ENCODE data around the gene TSPAN7.

Gene TSPAN7

GRCh38 chrX:38561126-38561868 lies at the start of gene TSPAN7:
Gene TSPAN7 (plus strand): TSS chrX:38561542. CDS start chrX:38561547, 5 bp downstream.
- no peak for FAIRE-seq

- no peak for FAIRE-seq
These were observed 48.1 kb upstream of the TSPAN7 start for GRCh38 chrX:38513112-38513742.

- FAIRE-seq: no peak
These were observed 47.1 kb upstream of the TSPAN7 start for GRCh38 chrX:38514016-38514854.

GRCh38 chrX:38515291-38515690 lies 46.1 kb upstream of the TSPAN7 start:
- no peak for FAIRE-seq

GRCh38 chrX:38516196-38516774 lies 45.1 kb upstream of the TSPAN7 start:
- FAIRE-seq: no peak

- no peak for FAIRE-seq
These were observed 41.7 kb upstream of the TSPAN7 start for GRCh38 chrX:38519651-38520050.

GRCh38 chrX:38538134-38538533 lies 23.2 kb upstream of the TSPAN7 start:
- FAIRE-seq: no peak

GRCh38 chrX:38539748-38540147 lies 21.6 kb upstream of the TSPAN7 start:
- FAIRE-seq: no peak

GRCh38 chrX:38548508-38548907 lies 12.8 kb upstream of the TSPAN7 start:
- no peak for FAIRE-seq

- FAIRE-seq: no peak
These were observed 8.6 kb upstream of the TSPAN7 start for GRCh38 chrX:38552721-38553120.

- FAIRE-seq: no peak
These were observed 2.7 kb upstream of the TSPAN7 start for GRCh38 chrX:38558686-38559085.

- FAIRE-seq: no peak
These were observed 591 bp upstream of the TSPAN7 start for GRCh38 chrX:38560776-38561125.

- no peak for FAIRE-seq
These were observed 793 bp downstream of the TSPAN7 start for GRCh38 chrX:38561951-38562719.

- FAIRE-seq: no peak
These were observed 1.7 kb downstream of the TSPAN7 start for GRCh38 chrX:38563030-38563429.

GRCh38 chrX:38570396-38570795 lies 9.1 kb downstream of the TSPAN7 start:
- no peak for FAIRE-seq

- FAIRE-seq: no peak
These were observed 9.7 kb downstream of the TSPAN7 start for GRCh38 chrX:38571058-38571457.

- no peak for FAIRE-seq
These were observed 13.5 kb downstream of the TSPAN7 start for GRCh38 chrX:38574858-38575257.

- no peak for FAIRE-seq
These were observed 14.5 kb downstream of the TSPAN7 start for GRCh38 chrX:38575888-38576287.

- no peak for FAIRE-seq
These were observed 16.4 kb downstream of the TSPAN7 start for GRCh38 chrX:38577738-38578137.

- no peak for FAIRE-seq
These were observed 16.8 kb downstream of the TSPAN7 start for GRCh38 chrX:38578167-38578566.

GRCh38 chrX:38583181-38583580 lies 21.8 kb downstream of the TSPAN7 start:
- FAIRE-seq: no peak

GRCh38 chrX:38594434-38594833 lies 33.1 kb downstream of the TSPAN7 start:
- no peak for FAIRE-seq

- no peak for FAIRE-seq
These were observed 34.5 kb downstream of the TSPAN7 start for GRCh38 chrX:38595801-38596200.
